ENCODE measurements around the gene NR6A1.

The NR6A1 gene

DNA sequence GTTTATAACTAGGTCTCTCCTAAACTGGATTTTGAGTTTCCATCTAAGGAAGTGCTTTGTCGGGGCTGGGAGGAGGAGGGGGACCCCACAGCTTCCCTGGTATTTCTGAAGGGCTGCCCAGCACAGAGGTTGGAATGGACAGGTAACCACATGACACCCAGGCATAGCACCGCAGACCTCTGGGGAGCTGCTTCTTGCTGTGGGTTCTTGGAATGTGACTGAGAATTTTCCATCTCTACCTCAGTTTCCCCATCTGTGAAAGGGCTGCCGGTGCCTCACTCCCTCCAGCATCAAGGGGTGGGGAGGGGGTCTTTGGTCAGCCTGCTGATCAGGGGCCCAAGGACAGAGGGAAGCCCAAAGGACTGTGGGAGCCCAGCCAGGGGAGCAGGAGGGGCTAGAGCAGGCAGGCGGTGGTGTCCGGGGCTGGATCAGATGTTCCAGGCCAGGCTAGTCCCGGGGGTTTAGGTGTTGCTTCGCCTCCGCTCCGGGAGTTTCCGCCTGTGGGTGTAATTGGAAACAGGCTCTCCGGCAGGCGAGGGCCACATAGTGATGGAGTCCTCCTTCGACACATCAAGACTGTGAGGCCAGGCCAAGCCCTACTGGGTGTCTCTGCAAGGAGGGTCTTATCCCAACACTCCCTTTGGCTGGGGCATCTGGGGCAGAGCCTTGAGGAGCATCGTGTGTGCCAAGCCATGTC, 9.1 kb upstream of the NR6A1 start:
- 79% methylated on average over 14 of the region's 14 CpGs for WGBS
- Histone ChIP-seq H3K18ac (ENCODE audit: low read depth in 1 of 2, low read length in 2 of 2) (peak overlapping the region; percentile 25 to 34), H2BK12ac (ENCODE audit: low read length in 2 of 2) (peak overlapping the region; percentile 59 to 61), H3K9ac (ENCODE audit: low read length) (peak overlapping the region; percentile 69), H2BK5ac (ENCODE audit: low read depth, low read length, poor library complexity, severe bottlenecking) (no peak overlapping the region), H3K79me1 (replicated peaks; ENCODE audit: low read length, poor library complexity, severe bottlenecking) (peaks cover 17% of the 10 kb centered on the region), H2AFZ (ENCODE audit: low read depth, low read length) (no peak overlapping the region), H3K23ac (ENCODE audit: low read length in 2 of 2) (no peak overlapping the region), H2BK15ac (ENCODE audit: low read depth, poor library complexity, severe bottlenecking) (no peak overlapping the region), H3K4me3 (ENCODE audit: insufficient read depth in 1 of 2, low read depth in 1 of 2, low read length in 2 of 2) (peak overlapping the region in 1 of 2 experiments; percentile 51), H4K91ac (ENCODE audit: low read length) (no peak overlapping the region), H3K4me1 (ENCODE audit: control insufficient read depth, insufficient read depth, low read depth, low read length) (peaks cover 40% of the 10 kb centered on the region), H3K27ac (ENCODE audit: low read length, poor library complexity, severe bottlenecking) (peak overlapping the region; percentile 95), H3K27me3 (ENCODE audit: control insufficient read depth in 1 of 2, insufficient read depth in 1 of 2, low read length in 2 of 2) (no peaks in the 10 kb centered on the region), H4K8ac (ENCODE audit: low read length) (peak overlapping the region; percentile 57), H3K9me3 (ENCODE audit: control insufficient read depth, low read length) (no peaks in the 10 kb centered on the region), H3K36me3 (ENCODE audit: control insufficient read depth in 1 of 2, insufficient read depth in 2 of 2, low read depth in 1 of 2, low read length in 2 of 2) (no peaks in the 10 kb centered on the region), H2AK5ac (ENCODE audit: low read length, severe bottlenecking) (peak overlapping the region; percentile 52), H2BK120ac (ENCODE audit: low read depth, low read length) (no peak overlapping the region), H3K14ac (ENCODE audit: low read length in 2 of 2) (no peak overlapping the region), H3K4me2 (ENCODE audit: low read length, poor library complexity, severe bottlenecking) (peak overlapping the region; percentile 75), H3K4ac (ENCODE audit: low read depth in 1 of 2, low read length in 2 of 2) (peak overlapping the region in 1 of 2 experiments; percentile 63)
- DNase-seq = no peak

DNA sequence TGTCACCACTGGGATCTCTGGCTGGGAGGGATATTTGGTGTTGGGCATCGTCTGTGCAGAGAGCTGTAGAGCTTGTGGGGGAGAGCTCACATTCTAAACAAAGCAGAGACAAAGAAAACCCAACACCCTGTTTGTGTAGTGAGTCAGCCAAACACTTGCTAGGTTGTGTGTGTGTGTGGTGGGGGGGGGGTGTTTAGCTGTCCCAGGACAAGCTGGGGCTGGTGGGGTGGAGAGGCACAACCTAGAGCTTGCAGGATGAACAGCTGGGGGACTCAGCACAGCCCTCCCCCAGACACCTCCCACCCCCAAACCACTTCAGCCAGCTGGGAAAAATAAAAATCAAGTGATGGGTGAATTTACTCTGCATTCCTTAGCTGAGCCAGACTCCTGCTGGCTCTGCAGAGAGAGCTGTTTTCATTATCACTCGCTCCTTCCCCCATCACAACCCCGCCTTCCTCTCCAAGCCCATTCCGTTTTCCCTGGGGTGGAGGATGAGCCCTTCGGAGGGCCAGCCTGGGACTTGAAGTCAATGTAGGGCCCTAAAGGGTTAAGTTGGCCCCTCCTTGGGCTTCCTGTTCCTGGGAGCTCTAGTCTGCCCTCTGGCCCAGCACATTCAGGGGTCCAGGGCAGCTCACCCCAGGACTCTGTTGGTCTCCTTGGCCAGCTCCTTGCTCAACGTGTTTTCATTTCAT, 8.4 kb upstream of the NR6A1 start:
- peaks cover 40% of the 10 kb centered on the region for H3K4me1 ChIP-seq (ENCODE audit: control insufficient read depth, insufficient read depth, low read depth, low read length)
- DNase-seq = peak; percentile 88
- no peak overlapping the region for H3K23ac ChIP-seq (ENCODE audit: low read length in 2 of 2)
- 1% methylated on average over 5 of the region's 6 CpGs for WGBS
- H2BK12ac ChIP-seq (ENCODE audit: low read length in 2 of 2) = peak overlapping the region; percentile 59 to 61
- peak overlapping the region; percentile 88 for H2AK5ac ChIP-seq (ENCODE audit: low read length, severe bottlenecking)
- H3K9me3 ChIP-seq (ENCODE audit: control insufficient read depth, low read length) = no peaks in the 10 kb centered on the region
- H2BK120ac ChIP-seq (ENCODE audit: low read depth, low read length) = peak overlapping the region; percentile 51
- H3K14ac ChIP-seq (ENCODE audit: low read length in 2 of 2) = no peak overlapping the region
- peak overlapping the region; percentile 9 to 63 for H3K4ac ChIP-seq (ENCODE audit: low read depth in 1 of 2, low read length in 2 of 2)
- H3K79me1 ChIP-seq (replicated peaks; ENCODE audit: low read length, poor library complexity, severe bottlenecking) = peaks cover 17% of the 10 kb centered on the region
- H2AFZ ChIP-seq (ENCODE audit: low read depth, low read length) = no peak overlapping the region
- H3K27ac ChIP-seq (ENCODE audit: low read length, poor library complexity, severe bottlenecking) = peak overlapping the region; percentile 95
- peak overlapping the region in 1 of 2 experiments; percentile 58 for H3K4me3 ChIP-seq (ENCODE audit: insufficient read depth in 1 of 2, low read depth in 1 of 2, low read length in 2 of 2)
- H4K8ac ChIP-seq (ENCODE audit: low read length) = peak overlapping the region; percentile 57
- peak overlapping the region; percentile 69 for H3K9ac ChIP-seq (ENCODE audit: low read length)
- no peaks in the 10 kb centered on the region for H3K27me3 ChIP-seq (ENCODE audit: control insufficient read depth in 1 of 2, insufficient read depth in 1 of 2, low read length in 2 of 2)
- peak overlapping the region; percentile 62 for H2BK15ac ChIP-seq (ENCODE audit: low read depth, poor library complexity, severe bottlenecking)
- H3K36me3 ChIP-seq (ENCODE audit: control insufficient read depth in 1 of 2, insufficient read depth in 2 of 2, low read depth in 1 of 2, low read length in 2 of 2) = no peaks in the 10 kb centered on the region
- peak overlapping the region; percentile 34 to 42 for H3K18ac ChIP-seq (ENCODE audit: low read depth in 1 of 2, low read length in 2 of 2)
- peak overlapping the region; percentile 11 for H2BK5ac ChIP-seq (ENCODE audit: low read depth, low read length, poor library complexity, severe bottlenecking)
- H3K4me2 ChIP-seq (ENCODE audit: low read length, poor library complexity, severe bottlenecking) = peak overlapping the region; percentile 75
- H4K91ac ChIP-seq (ENCODE audit: low read length) = no peak overlapping the region

DNA sequence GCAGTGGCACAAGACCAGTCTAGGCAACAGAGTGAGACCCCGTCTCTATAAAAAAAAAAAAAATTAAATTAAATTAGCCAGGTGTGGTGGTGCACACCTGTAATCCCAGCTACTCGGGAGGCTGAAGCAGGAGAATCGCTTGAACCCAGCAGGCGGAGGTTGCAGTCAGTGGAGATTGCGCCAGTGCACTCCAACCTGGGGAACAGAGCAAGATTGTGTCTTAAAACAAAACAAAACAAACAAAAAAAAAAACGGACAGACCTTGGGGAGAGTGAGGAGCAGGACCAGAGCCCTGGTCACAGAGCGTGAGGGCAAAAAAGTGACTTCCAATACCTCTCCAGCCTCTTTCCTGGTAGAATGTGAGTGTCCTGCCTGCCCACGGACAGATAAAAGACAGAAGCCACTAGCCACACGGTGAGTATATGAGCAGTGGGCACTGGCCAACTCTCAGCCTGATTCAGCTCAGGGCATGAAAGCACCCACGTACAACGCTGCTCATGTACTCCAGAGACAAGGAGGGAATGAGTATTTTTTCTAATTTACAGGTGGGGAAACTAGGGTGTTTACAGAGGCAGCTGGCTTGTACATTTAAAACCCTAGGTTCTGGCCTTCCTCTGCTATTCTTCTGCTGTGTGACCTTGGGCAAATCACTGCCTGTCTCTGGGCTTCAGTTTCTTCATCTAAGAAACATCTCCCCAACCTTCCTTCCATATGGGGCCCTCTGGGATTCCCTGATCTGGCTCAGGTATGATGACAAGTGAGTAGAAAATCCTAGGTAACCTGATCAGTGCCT, 7.7 kb upstream of the NR6A1 start:
- no peak overlapping the region for H4K8ac ChIP-seq (ENCODE audit: low read length)
- H3K4me1 ChIP-seq (ENCODE audit: control insufficient read depth, insufficient read depth, low read depth, low read length) = peaks cover 40% of the 10 kb centered on the region
- H3K79me1 ChIP-seq (replicated peaks; ENCODE audit: low read length, poor library complexity, severe bottlenecking) = peaks cover 17% of the 10 kb centered on the region
- H3K9me3 ChIP-seq (ENCODE audit: control insufficient read depth, low read length) = no peaks in the 10 kb centered on the region
- peak overlapping the region; percentile 8 to 60 for H2BK12ac ChIP-seq (ENCODE audit: low read length in 2 of 2)
- no peak overlapping the region for H2BK5ac ChIP-seq (ENCODE audit: low read depth, low read length, poor library complexity, severe bottlenecking)
- H2AK5ac ChIP-seq (ENCODE audit: low read length, severe bottlenecking) = peak overlapping the region; percentile 88
- DNase-seq = no peak
- no peaks in the 10 kb centered on the region for H3K27me3 ChIP-seq (ENCODE audit: control insufficient read depth in 1 of 2, insufficient read depth in 1 of 2, low read length in 2 of 2)
- H2AFZ ChIP-seq (ENCODE audit: low read depth, low read length) = no peak overlapping the region
- H2BK15ac ChIP-seq (ENCODE audit: low read depth, poor library complexity, severe bottlenecking) = no peak overlapping the region
- peak overlapping the region; percentile 6 for H2BK120ac ChIP-seq (ENCODE audit: low read depth, low read length)
- H3K4ac ChIP-seq (ENCODE audit: low read depth in 1 of 2, low read length in 2 of 2) = peak overlapping the region; percentile 6 to 39
- WGBS = 83% methylated on average over 10 of the region's 11 CpGs
- no peak overlapping the region for H3K23ac ChIP-seq (ENCODE audit: low read length in 2 of 2)
- H3K18ac ChIP-seq (ENCODE audit: low read depth in 1 of 2, low read length in 2 of 2) = peak overlapping the region; percentile 34 to 42
- H3K4me3 ChIP-seq (ENCODE audit: insufficient read depth in 1 of 2, low read depth in 1 of 2, low read length in 2 of 2) = peak overlapping the region in 1 of 2 experiments; percentile 58
- H3K36me3 ChIP-seq (ENCODE audit: control insufficient read depth in 1 of 2, insufficient read depth in 2 of 2, low read depth in 1 of 2, low read length in 2 of 2) = no peaks in the 10 kb centered on the region
- peak overlapping the region; percentile 67 for H3K9ac ChIP-seq (ENCODE audit: low read length)
- H3K27ac ChIP-seq (ENCODE audit: low read length, poor library complexity, severe bottlenecking) = peak overlapping the region; percentile 95
- H3K14ac ChIP-seq (ENCODE audit: low read length in 2 of 2) = no peak overlapping the region
- H4K91ac ChIP-seq (ENCODE audit: low read length) = no peak overlapping the region
- H3K4me2 ChIP-seq (ENCODE audit: low read length, poor library complexity, severe bottlenecking) = peak overlapping the region; percentile 30
